ENCODE data around the gene DDX56. TPM values are rescaled to one million over a fixed set of nuclear protein-coding genes. Genes with fewer than 3 reads are reported as not detected.

DDX56 gene
- total and polyA plus RNA-seq, 7 donors, result 14.6 to 60.5 (median 38.2) TPM

- 73 to 79% methylated on average over 5 of the region's 5 CpGs for WGBS, 2 donors
- intact Hi-C loops (cut with DNase I), result no loop called here
Observed at GRCh38 chr7:44595934-44596635, 22.4 kb upstream of the DDX56 start.

GRCh38 chr7:44590910-44591309 is 17.2 kb upstream of the DDX56 start:
- no peaks in the 10 kb centered on the region for H3K4me1 ChIP-seq
- no peaks in the 10 kb centered on the region for H3K36me3 ChIP-seq
- intact Hi-C loops (cut with DNase I), result no loop called here
- no peak overlapping the region for H3K27ac ChIP-seq
- DNase-seq, result no peak
- TF ChIP-seq POLR2AphosphoS5 (IDR thresholded peaks at IDR 0.05) (no peak), CTCF (IDR thresholded peaks at IDR 0.05) (no peak), EP300 (IDR thresholded peaks at IDR 0.05) (no peak), POLR2A (IDR thresholded peaks at IDR 0.05) (no peak)
- no peaks in the 10 kb centered on the region for H3K27me3 ChIP-seq
- WGBS, 2 donors, result 87 to 90% methylated on average over 1 of the region's 1 CpG
- H3K4me3 ChIP-seq, result no peak overlapping the region
- H3K9me3 ChIP-seq, result no peaks in the 10 kb centered on the region

More at GRCh38 chr7:44595934-44596635, 22.4 kb upstream of the DDX56 start:
- Histone ChIP-seq H3K4me3 (no peak overlapping the region), H3K36me3 (no peaks in the 10 kb centered on the region), H3K4me1 (no peaks in the 10 kb centered on the region), H3K27me3 (no peaks in the 10 kb centered on the region), H3K27ac (no peak overlapping the region), H3K9me3 (no peaks in the 10 kb centered on the region)
- DNase-seq, result no peak
- TF ChIP-seq CTCF (IDR thresholded peaks at IDR 0.05) (no peak), POLR2A (IDR thresholded peaks at IDR 0.05) (no peak), EP300 (IDR thresholded peaks at IDR 0.05) (no peak), POLR2AphosphoS5 (IDR thresholded peaks at IDR 0.05) (no peak)

- Histone ChIP-seq H3K27ac (no peak overlapping the region), H3K4me3 (no peak overlapping the region), H3K36me3 (no peaks in the 10 kb centered on the region), H3K4me1 (peaks cover 0 to 2% (median under 1%) of the 10 kb centered on the region in 4 donors), H3K27me3 (no peaks in the 10 kb centered on the region), H3K9me3 (no peaks in the 10 kb centered on the region)
- intact Hi-C loops (cut with DNase I), result loop anchor here (1.0 to 10.0 kb wide), 3 partner anchors 259 to 397 kb away; no protein-coding TSS in a partner anchor
- no peak for DNase-seq
- TF ChIP-seq CTCF (IDR thresholded peaks at IDR 0.05), result peak in 3 of 4 experiments; percentile 21 to 57 (median 54)
- TF ChIP-seq EP300 (IDR thresholded peaks at IDR 0.05), result no peak
- peak in 2 of 4 donors; percentile 11 to 26 for TF ChIP-seq POLR2AphosphoS5 (IDR thresholded peaks at IDR 0.05)
- no peak for TF ChIP-seq POLR2A (IDR thresholded peaks at IDR 0.05)
- WGBS, 2 donors, result 9 to 28% methylated on average over 6 of the region's 6 CpGs
Observed at GRCh38 chr7:44587843-44588711, 14.4 kb upstream of the DDX56 start.

- no peaks in the 10 kb centered on the region for H3K27me3 ChIP-seq
- no peak for TF ChIP-seq EP300 (IDR thresholded peaks at IDR 0.05)
- no peak for TF ChIP-seq POLR2A (IDR thresholded peaks at IDR 0.05)
- no peak for TF ChIP-seq POLR2AphosphoS5 (IDR thresholded peaks at IDR 0.05)
- TF ChIP-seq CTCF (IDR thresholded peaks at IDR 0.05), result no peak
- peaks cover 0 to 29% (median 15%) of the 10 kb centered on the region in 4 donors for H3K36me3 ChIP-seq
- peaks cover 0 to 27% (median 21%) of the 10 kb centered on the region in 4 donors for H3K4me1 ChIP-seq
- H3K4me3 ChIP-seq, result peak overlapping the region; percentile 80 to 98 (median 88)
- H3K27ac ChIP-seq, result peak overlapping the region; percentile 94 to 98 (median 97)
- H3K9me3 ChIP-seq, result no peaks in the 10 kb centered on the region
- intact Hi-C loops (cut with DNase I), result loop anchor here (2.0 to 10.0 kb wide), 4 partner anchors 164 to 401 kb away; partner anchors contain the start of genes H2AZ2, PPIA and ZMIZ2
- no peak for DNase-seq
- WGBS, 2 donors, result 74 to 91% methylated on average over 13 of the region's 13 CpGs
Observed at GRCh38 chr7:44583146-44583865, 9.6 kb upstream of the DDX56 start.

All from sigmoid colon (tissue), 7 donors.